Prostate gland (tissue), 2 donors: ENCODE measurements around the gene KCNH2. TPM values are rescaled to one million over a fixed set of nuclear protein-coding genes. Genes with fewer than 3 reads are reported as not detected.

ENCODE experiments used
- DNase-seq: peaks from one replicate; pipeline ENCODE4 v3.0.0-alpha.2; 2019; ENCODE audit warnings: low spot score
- H3K27ac ChIP-seq, 2 donors: fragments of 200-600 bp; sonication (generic); 2 replicates each; pipeline ENCODE4 v1.5.1; 2017 to 2019
- H3K27me3 ChIP-seq: fragments of 200-600 bp; sonication (generic); replicated peaks from 2 replicates; pipeline ENCODE4 v1.5.1; 2019; ENCODE audit not compliant: insufficient read depth
- H3K36me3 ChIP-seq, 2 donors: fragments of 200-600 bp; sonication (generic); 1 replicate in 1 of 2; 2 replicates in 1 of 2; pipeline versions ENCODE4 v1.5.1 to v1.8.1; 2017 to 2019
- H3K4me1 ChIP-seq: fragments of 200-600 bp; sonication (generic); replicated peaks from 2 replicates; pipeline ENCODE4 v1.5.1; 2019
- H3K4me3 ChIP-seq, 2 donors: fragments of 200-600 bp; sonication (generic); 2 replicates each; pipeline ENCODE4 v1.5.1; 2017 to 2019
- H3K9me3 ChIP-seq: fragments of 200-600 bp; sonication (generic); 2 replicates; pipeline ENCODE4 v1.5.1; 2017
- POLR2A ChIP-seq: fragments of 450-650 bp; IDR thresholded peaks from one replicate; pipeline ENCODE4 v1.6.1; 2016; ENCODE audit warnings: antibody characterized with exemption, mild to moderate bottlenecking
- POLR2AphosphoS5 ChIP-seq: sonication (generic); formaldehyde crosslinking; IDR thresholded peaks from one replicate; pipeline ENCODE4 v1.6.1; 2017; ENCODE audit warnings: antibody characterized with exemption
- WGBS: methylation state at CpG from one replicate; pipeline ENCODE4 v1.1.5; 2018; 5-methylcytosine and 5-hydroxymethylcytosine counted together
- intact Hi-C: fragments of 100-400 bp; cut with DNase I; formaldehyde crosslinking; loops from one replicate; pipeline ENCODE4 v1.14.2; 2022
- total RNA-seq, 2 donors: library from RNA; depleted of rRNA; stranded (reverse); fragments of >200 nt; gene quantifications; one replicate each; pipeline ENCODE4 v1.1.0, GENCODE V29; 2016
- TF ChIP-seq, protein P1 (sequence below), 4 experiments: fragments of 200-600 bp in 2 of 4; fragments of 450-650 bp in 2 of 4; sonication (generic) in 2 of 4; IDR thresholded peaks; 1 replicate in 3 of 4; 2 replicates in 1 of 4; pipeline ENCODE4 v1.5.1; 2016 to 2019; ENCODE audit warnings: antibody characterized with exemption in 4 of 4, mild to moderate bottlenecking in 2 of 4, moderate library complexity in 2 of 4

Gene KCNH2
- total RNA-seq, 2 donors from 2014 or later = 10.1 to 184 TPM

DNA sequence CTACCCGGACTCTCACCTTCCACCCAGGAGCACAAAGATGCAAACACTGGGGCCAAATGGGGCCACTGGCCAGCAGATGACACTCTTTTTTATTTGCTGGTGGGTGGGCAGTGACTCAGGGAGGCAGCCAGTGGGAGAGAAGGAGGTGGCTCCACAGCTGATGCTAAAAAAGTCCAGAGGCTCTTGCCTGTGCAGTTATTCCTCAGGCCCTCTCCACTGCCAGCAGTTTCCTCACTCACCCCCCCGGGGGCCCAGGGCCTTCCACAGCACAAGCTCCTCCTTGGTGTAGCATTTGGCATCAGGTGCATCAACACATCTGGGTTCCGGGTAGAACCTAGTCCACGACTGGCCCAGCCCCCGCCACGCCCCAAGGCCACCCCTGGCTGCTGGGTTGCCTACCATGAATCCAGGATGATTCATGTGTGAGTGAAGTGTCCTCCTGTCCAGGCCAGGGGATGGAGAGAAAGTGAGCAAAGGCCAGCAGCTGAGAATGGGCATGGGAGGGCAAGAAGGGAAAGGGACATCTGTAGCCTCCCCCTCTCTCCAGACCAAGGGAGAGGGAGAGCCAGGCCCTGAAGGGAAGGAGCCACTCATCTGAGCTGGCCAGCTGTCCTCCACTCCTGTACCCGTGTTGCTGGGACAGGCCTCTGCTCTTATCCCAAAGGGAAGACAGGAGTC lies 1.7 kb upstream of the KCNH2 start:
- intact Hi-C loops = no loop called here
- DNase-seq = no peak
- Histone ChIP-seq H3K4me3 (no peak overlapping the region), H3K27me3 (peaks cover 2% of the 10 kb centered on the region), H3K9me3 (no peaks in the 10 kb centered on the region), H3K4me1 (no peaks in the 10 kb centered on the region), H3K27ac (peak overlapping the region; percentile 61 to 62), H3K36me3 (no peaks in the 10 kb centered on the region)
- WGBS = 24% methylated on average over 7 of the region's 7 CpGs
- peak; percentile 9 for TF ChIP-seq POLR2AphosphoS5
- TF ChIP-seq POLR2A = no peak

DNA sequence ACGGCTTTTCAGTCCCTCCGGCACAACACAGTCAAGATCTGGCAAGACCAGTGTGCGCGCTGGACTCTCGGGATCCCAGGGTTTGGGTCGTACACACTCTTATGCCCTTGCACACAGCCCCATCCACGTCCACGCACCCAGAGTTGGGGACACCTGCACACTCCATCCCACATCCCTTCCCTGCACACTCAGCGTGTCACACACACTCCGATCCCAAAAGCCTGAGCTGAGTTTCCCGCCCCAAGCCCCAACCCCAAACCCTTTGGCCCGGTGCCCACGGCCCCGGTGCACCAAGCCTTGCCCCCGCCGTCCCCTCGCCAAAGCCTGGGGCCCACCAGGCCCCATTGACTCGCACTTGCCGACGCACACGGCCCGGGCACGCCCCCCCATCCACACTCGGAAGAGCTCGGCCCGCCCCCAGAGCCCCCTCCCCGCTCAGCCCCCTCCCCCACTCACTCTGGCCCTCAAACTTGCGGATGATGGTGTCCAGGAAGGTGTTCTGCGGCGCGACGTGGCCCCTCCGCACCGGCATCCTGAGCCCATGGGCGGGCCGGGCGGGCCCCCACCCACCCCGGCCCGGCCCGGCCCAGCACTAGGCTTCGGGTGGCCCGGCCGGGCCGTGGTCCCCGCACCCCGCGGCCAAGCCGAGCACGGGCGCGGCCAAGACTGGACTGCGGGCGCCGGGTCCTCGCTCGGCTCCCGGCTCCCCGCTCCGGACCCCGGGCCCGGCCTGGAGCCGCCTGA lies 567 bp downstream of the KCNH2 start:
- intact Hi-C loops = no loop called here
- Histone ChIP-seq H3K9me3 (no peaks in the 10 kb centered on the region), H3K36me3 (no peaks in the 10 kb centered on the region), H3K4me1 (no peaks in the 10 kb centered on the region), H3K4me3 (peak overlapping the region; percentile 36), H3K27ac (peak overlapping the region; percentile 57 to 61), H3K27me3 (peaks cover 2% of the 10 kb centered on the region)
- WGBS = 3% methylated on average over 24 of the region's 62 CpGs
- TF ChIP-seq POLR2A = no peak
- no peak for DNase-seq

DNA sequence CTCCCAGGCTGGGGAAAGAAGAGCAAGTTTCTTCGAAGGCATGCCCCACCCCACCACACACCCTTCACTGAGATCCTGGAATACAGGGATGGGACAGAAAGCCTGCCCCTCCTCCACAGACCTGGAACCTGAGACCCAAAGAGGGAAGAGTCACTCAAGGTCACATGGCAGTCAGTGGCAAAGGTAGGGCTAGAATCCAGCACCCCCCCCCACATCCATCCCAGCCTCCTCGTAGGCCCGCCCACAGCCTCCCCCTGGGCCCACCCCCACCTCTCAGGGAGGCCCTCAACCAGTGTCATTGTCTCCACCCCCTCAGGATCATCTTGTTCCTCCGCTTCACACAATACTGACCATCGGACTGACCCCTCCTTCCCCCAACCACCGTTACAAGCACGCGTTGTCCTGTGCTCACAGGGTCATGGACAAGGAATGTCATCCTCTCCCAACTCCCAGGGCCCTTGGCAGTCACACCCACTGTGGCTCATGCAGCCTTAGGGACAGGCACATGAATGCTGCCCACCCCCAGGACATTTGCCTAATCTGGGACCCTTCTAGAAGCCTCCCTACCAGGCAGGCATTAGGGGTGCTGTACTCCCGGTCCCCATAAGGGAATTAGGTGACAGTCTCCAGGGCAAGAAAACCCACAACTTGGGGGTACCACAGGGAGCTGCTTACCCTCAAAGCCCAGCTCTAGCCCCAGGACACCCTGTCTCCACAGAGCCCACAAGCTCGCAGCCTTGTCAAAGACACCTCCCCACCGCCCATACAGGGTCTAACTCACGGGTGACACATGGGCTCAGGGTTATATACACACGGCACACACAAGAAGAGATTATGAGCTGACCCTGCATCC lies 1.4 kb downstream of the KCNH2 start:
- WGBS = 35% methylated on average over 13 of the region's 13 CpGs
- no peaks in the 10 kb centered on the region for H3K4me1 ChIP-seq
- H3K9me3 ChIP-seq = no peaks in the 10 kb centered on the region
- TF ChIP-seq POLR2AphosphoS5 (peak; percentile 50), POLR2A (no peak)
- TF ChIP-seq, protein P1, sequence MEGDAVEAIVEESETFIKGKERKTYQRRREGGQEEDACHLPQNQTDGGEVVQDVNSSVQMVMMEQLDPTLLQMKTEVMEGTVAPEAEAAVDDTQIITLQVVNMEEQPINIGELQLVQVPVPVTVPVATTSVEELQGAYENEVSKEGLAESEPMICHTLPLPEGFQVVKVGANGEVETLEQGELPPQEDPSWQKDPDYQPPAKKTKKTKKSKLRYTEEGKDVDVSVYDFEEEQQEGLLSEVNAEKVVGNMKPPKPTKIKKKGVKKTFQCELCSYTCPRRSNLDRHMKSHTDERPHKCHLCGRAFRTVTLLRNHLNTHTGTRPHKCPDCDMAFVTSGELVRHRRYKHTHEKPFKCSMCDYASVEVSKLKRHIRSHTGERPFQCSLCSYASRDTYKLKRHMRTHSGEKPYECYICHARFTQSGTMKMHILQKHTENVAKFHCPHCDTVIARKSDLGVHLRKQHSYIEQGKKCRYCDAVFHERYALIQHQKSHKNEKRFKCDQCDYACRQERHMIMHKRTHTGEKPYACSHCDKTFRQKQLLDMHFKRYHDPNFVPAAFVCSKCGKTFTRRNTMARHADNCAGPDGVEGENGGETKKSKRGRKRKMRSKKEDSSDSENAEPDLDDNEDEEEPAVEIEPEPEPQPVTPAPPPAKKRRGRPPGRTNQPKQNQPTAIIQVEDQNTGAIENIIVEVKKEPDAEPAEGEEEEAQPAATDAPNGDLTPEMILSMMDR (IDR thresholded peaks at IDR 0.05) = no peak
- H3K36me3 ChIP-seq = no peaks in the 10 kb centered on the region
- no peak for DNase-seq
- H3K27me3 ChIP-seq = peaks cover 2% of the 10 kb centered on the region
- intact Hi-C loops = no loop called here
- peak overlapping the region; percentile 57 to 61 for H3K27ac ChIP-seq
- peak overlapping the region; percentile 36 for H3K4me3 ChIP-seq

DNA sequence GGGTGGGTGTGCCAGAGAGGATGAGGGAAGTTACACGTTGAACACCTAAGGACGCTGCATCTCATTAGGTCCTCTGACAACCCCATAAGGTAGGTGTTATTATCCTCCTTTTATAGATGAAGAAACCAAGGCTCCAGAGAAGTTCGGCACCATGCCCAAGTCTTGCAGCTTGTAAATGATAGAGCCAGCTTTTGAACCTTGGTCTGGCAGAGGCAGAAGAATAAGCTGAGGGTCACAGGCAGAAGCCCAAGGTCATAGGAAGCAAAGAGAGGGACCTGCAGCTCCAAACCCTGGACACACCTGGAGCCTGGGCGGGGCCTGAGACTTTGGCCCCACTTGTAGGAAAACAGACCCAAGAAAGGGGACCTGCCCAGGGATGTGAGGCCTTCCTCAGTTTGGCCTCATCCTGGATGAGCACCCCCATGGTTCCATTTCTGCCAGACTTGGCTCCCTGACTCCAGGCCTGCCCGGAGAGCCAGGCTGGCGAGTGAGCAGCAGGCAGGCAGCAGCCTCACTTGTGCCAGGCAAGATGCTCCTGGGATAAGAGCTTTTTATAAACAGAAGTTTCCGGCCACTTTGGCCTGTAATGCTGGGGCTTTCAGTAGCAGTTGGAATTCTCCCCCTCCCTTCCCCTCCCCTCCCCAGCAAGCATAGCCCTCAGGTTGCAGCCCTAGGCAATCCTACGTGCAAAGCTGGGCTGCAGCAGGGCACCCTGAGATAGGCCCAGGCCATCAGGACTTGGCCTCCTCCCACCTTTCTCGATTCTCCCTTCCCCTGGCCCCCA lies 2.4 kb downstream of the KCNH2 start:
- Histone ChIP-seq H3K36me3 (no peaks in the 10 kb centered on the region), H3K9me3 (no peaks in the 10 kb centered on the region), H3K4me1 (no peaks in the 10 kb centered on the region), H3K27me3 (peaks cover 2% of the 10 kb centered on the region), H3K4me3 (peak overlapping the region in 1 of 2 donors; percentile 40), H3K27ac (peak overlapping the region; percentile 3 to 61)
- 56% methylated on average over 9 of the region's 9 CpGs for WGBS
- no peak for TF ChIP-seq POLR2AphosphoS5
- no peak for TF ChIP-seq POLR2A
- TF ChIP-seq, protein P1 (IDR thresholded peaks at IDR 0.05) = no peak
- DNase-seq = no peak
- intact Hi-C loops = no loop called here

DNA sequence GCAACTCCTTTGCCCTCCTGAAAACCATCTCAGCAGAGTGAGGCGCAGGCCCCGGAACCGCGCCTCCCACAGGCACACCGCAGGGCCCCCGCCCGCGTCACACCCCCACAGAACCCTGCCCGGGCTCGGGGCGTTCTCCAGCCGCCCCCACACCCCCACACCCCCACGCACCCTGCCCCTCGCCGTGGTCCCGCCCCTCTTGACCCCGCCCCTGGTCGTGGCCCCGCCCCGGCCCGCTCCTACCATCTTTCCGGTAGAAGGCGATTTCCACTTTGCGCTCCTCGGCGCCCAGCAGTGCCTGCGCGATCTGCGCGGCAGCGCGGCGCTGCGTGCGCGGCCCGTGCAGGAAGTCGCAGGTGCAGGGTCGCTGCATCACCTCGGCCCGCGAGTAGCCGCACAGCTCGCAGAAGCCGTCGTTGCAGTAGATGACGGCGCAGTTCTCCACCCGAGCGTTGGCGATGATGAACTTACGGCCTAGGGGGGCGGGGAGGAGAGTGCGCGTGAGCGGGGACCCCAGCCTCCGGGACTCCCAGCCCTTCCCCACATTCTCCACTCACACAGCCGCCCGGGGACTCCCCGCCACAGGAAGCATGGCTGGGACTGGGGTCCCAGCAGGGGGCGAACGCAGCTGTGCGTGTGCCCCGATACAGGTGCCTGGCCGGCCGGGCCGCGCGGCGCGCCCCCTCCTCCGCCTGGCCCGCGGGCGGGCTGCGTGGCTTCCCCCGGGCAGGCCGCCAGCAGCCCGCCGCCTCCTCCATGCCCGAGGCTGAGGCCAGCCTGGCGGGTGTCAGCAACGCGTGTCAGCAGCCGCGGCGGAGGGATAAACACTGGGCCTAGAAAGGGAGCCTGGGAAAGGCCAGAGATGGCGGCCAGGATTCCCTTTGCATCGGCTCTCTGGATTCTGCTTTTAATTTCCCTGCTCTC lies 3.4 kb downstream of the KCNH2 start:
- TF ChIP-seq POLR2AphosphoS5 (no peak), POLR2A (no peak)
- TF ChIP-seq, protein P1 (IDR thresholded peaks at IDR 0.05) = peak in 1 of 4 experiments; percentile 38
- WGBS = 2% methylated on average over 55 of the region's 89 CpGs
- intact Hi-C loops = no loop called here
- no peaks in the 10 kb centered on the region for H3K36me3 ChIP-seq
- peak overlapping the region; percentile 39 to 61 for H3K27ac ChIP-seq
- no peaks in the 10 kb centered on the region for H3K9me3 ChIP-seq
- H3K4me1 ChIP-seq = no peaks in the 10 kb centered on the region
- no peak for DNase-seq
- H3K4me3 ChIP-seq = peak overlapping the region; percentile 37 to 40
- H3K27me3 ChIP-seq = peaks cover 2% of the 10 kb centered on the region
